Suppressor macrophage (primary cell): Measurements from ENCODE around the gene OR2S2.
"Not testable (repeated sequence)": the region's sequence is repeated elsewhere in the genome, so short reads cannot be mapped to it uniquely, and the experiment has no call there.

Experiments used
- DNase-seq, 4 experiments: peaks; one replicate each; pipeline ENCODE4 v3.0.0-alpha.2; 2020 to 2022

Gene OR2S2

DNA sequence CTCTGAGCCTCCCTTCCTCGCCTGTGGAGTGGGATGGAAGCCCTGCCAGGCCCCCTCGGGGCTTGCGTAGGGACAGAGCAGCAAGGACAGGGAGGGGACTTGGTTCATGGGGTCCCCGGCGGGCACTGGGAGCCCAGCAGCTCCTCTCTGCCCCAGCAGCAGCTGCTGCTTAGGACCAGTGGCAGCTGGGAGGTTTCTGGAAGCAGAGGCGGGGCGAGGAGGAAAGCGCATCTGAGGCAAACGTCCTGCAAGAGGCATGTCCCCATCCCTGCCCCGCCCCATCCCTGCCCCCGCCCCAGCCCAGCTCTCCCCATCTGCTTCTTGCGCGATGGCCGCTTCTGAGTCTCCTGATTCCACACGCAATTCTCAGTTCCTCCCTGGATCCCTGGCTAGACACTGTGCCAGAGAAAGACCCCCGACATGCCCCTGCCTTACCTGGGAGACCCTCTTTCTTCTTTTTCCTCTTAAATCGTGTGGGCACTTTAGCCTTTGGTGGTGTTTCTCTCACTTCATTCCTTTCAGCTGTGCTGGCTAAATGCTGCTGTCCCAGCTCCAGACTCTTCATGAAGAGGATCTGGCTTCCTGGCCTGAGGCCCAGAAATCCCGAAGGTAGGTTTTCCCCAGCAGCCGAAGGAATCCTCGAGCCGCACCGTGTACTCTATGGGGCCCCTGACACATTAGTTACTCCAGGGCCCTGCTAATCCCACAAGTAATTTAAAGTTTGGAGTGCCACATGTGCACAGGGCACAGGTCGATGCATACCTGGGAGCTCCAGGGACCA is 4.4 kb upstream of the OR2S2 start:
- no peak for DNase-seq

DNA sequence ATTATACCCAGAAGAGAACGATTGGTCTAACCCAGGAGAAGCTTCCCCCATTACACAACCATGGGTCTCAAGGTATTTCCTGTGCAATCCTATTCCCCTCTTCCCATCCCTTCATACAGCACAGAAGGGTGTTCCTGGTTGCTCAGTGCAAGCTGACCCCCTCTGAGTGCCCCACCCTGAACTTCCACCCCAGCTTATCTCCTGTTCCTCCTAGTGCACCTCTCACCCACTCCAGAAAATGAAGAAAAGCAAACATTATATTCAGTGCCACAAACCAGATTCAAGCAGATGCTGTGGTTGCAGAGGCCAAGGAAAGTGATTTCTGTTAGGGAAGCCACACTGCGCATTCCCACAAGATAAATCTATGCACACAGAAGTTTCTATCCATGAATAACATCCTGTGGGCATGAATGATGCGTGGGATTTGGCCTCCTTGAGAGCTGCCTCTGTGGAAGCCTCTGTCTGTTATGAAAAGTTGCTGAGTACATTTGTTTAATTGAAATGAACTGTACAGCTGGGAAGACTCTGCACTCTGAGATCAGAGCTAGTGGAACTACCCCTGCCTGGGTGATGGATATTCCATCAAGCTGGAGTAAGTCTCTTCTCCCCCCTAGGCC is 2.2 kb upstream of the OR2S2 start:
- DNase-seq: no peak

DNA sequence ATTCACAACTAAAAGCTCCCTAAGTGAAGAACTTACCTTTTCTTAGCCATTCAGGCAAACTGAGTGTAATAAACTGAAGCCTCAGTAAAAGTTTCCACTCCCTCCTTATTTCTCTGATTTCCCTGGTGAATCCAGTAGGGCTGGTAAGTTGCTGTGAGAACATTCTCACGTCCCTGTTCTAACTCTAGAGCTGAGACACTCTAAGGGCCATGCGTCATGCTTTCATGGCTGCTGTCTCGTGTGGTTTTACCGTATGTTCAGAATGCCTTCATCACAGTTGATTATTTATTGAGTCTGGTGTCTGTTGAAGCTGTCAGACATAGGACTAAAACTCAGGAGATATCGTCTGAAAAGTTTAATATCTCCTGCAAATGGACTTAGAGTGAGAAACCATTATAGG is 1.3 kb downstream of the OR2S2 start:
- no peak for DNase-seq

DNA sequence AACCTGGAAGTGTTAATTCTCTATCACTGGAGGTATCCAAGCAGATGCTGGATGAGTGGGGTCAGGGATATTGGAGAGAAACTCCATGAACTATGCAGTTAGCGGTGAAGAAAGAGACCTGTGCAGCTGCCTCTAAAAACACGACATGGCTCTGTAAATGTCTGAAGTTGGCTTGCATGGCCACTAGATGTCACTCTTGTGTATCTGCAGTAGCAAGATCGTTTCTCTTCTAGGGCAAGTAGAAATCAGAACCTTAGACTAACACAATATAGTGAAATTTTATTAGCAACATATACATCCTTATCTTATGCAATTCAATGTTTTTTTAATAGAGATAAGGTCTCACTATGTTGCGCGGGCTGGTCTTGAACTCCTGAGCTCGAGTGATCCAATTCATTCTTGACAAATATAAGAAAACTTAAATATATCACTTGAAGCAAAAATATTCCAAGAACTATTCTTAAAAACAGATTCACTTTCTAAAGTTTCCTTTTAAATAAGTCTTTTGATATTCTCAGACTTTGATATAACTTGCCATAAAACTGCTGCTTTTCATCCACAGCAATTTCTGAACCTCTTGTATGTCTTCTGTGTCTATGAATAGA is 2.9 kb downstream of the OR2S2 start:
- DNase-seq: peak; percentile 70 to 85 (median 74)

DNA sequence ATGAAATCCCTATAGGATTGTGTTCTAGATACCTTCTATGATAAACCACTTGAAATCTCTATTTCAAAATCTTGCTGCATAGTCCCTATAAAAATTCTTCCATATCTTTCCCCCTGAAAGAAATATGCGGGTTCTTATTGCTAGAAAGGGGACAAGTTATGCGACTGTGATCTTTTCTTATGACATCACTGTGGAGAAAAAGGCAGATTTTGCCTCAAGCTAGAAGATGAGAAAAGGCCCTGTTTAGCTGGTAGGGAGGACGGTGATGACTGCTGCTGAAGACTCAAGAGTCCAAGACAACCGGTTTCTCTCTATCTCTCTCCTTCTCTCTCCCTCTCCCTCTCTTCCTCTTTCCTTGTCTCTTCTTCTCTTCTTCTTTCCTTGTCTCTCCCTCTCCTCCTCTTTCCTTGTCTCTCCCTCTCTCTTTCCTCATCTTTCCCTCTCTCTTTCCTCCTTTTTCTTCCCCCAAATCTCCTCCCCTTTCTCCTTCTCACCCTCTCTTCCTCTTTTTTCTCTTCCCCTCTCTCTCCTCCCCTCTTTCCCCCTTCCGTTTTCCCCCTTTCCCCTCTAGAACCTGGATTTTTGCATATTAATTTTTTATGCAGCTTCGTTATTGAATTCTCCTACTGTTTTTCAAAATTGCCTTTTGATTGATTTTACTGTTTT is 5.3 kb downstream of the OR2S2 start:
- no peak for DNase-seq

DNA sequence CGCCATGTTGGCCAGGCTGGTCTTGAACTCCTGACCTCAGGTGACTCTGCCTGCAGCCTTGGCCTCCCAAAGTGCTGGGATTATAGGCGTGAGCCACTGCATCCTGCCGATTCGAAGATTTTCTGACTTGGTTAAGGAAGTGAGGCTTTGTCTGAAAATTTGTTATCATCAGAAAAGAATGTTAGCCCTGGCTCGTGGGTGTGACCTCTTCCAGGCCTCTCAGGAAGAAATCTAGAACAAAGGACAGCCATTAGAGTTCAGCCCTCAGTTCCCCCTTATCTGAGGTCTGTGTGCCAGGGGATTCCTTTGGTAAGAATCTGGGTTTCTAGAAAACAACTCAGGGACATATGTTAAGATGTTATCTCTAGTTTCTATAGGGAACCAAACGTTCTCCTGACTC is 6.2 kb downstream of the OR2S2 start:
- no peak for DNase-seq

DNA sequence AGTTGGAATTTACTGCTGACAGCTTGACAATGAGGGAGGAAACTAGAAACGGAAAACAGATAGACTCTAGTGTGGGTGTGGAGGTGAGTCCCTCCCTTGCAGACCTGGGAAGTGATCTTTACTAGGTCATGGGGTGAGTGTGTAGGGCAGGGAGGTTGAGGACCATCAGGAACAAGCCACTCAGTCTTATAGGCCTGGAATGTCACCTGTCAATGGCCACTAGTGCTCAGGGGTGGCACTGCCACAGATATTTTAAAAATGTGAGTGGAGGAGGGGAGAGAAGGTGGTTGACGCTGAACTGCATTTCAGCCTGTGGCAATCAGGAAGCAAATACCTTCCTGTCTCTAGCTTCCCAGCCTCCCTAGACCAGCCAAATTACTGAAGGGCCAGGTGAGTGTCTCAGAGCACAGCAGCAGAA is 9.0 kb downstream of the OR2S2 start:
- no peak for DNase-seq

DNA sequence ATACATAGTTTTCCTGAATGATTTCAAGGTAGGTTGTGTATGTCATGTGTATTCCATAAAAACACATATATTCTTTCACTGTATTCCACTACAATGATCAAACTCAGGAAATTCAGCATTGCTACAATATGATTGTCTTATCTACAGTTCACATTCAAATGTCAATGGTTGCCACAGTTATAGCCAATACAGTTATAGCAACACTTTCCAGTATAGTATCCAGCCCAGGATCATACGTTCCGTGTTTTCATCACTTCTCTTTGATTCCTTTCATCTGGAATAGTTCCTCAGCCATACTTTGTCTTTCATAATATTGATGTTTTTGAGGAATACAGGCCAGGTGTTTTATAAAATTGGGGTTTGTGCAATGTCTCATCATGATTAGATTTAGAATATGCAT is 9.5 kb downstream of the OR2S2 start:
- DNase-seq: no peak

DNA sequence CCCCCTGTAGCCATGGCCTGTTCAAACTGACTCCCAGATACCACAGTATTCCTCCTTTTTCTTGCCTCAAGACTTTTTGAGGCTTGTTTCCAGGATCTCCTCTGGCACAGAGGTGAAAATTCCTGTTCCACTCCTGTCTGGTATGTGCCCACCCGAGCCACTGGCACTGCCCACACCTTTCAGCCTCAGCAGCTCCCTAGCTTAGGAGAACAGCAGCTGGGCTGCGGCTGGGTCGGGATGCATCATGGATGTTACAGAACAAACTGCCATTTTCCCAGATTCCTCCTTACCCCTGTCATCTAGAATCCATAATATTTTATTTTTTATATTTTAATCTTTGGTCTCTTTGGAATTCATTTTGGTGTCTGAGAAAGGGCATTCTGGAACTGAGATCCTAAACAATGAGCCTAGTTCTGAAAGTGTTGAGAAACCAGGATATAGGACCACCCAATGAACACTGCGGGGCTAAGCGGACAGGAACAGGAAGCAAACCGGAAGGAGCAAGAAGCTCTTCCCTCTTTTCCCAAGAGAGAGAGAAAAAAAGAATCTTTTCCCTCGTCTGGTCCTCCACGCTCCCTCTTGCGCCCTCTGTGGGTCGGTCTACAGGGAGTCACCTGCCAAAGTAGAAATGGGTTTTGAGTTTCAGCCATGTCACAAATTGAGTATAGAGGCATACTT is 12.5 kb downstream of the OR2S2 start:
- DNase-seq: peak; percentile 69 to 86 (median 80)

DNA sequence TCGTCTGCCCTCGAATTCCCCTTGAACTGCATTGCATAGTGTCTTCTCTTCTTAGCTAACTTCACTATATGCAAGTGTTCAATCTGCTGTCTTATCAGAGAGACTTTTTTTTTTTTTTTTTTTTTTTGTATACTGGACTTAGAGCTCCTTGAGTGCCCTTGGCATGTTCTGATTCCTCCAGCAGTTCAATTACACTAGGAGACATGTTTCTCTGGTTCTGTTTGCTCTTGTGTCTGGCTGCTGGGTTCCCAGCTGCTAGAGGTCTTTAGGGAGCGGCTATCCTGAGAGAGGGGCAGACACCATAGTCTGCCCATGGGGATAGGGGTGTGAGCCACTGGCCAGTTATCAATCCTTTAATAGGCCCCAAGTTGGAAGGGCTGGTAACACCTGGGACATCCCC is 13.1 kb downstream of the OR2S2 start:
- no peak for DNase-seq

DNA sequence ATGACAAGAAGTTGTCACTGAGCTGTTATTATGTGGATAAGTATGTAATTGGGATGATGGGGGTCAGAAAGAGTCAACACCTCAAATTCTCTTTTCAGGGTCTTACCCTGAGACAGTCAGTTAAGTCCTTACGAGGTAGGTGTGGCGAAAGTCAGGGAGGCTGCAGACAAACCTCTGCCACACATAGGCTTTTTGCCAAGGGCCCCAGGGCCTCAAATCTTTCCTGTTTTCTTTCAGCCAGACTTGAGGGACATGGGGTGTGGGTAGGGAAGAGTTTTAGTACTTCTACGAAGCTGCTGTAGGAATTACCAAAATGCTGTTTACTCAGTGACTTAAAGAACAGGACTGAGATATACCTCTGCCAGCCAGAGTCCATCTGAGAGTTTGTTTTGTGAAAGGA is 13.8 kb downstream of the OR2S2 start:
- no peak for DNase-seq

DNA sequence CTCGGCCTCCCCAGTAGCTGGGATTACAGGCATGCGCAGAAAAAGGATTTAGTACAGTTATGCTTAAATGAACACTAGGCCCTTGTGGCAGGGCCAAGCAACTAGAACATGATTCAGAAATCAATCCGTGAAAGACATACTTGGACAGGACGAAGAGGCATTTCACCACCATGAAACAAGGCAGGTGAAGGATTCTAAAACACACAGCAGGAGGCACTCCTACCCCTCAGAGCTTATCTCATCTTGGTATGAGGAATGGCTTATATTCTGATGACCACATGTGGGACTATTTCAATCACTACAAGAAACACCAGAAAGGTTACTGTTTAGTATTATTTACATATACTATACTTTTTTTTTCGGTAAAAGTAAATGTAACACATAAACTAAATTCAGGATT is 15.7 kb downstream of the OR2S2 start:
- no peak for DNase-seq

DNA sequence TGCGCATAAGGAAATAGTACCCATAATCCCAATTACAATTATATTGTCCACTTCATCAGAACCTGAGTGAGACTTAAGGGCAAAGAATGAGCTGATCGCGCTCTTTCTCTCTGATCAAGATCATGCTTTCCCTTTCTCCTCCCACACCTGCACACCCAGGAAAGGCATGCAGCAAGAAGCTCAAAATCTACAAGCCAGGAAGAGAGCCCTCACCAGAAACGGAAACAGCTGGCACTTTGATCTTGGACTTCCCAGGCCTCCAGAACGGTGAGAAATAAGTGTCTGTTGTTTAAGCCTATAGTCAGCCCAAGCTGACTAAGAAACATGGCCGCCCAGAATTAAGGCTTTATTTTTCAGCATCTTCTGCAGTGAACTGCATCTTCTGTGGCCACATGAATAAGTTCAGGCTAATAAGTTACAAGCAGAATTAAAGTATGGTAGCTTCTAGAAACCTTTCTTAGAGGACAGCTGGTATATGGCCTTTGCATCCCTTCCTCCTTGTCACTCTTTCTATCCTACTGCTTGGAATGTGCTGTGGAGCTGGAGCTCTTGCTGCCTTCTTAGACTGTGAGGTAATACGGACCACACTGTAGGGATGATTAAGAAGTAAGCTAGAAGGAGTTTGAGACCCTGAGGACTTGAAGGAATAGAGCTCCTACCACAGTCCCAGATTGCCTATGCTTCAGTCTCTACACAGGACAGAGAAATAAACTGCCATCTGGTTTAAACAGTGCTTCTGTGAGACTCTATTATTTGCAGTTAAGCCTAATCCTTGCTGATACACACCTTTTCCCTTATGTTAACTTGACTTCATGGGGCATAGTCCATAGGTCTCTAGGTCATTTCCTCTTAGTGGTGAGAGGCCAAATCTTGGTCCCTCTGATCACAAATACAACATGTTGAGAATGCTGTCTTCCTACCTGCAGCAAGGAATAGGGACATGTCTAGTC is 17.2 kb downstream of the OR2S2 start:
- DNase-seq: no peak

DNA sequence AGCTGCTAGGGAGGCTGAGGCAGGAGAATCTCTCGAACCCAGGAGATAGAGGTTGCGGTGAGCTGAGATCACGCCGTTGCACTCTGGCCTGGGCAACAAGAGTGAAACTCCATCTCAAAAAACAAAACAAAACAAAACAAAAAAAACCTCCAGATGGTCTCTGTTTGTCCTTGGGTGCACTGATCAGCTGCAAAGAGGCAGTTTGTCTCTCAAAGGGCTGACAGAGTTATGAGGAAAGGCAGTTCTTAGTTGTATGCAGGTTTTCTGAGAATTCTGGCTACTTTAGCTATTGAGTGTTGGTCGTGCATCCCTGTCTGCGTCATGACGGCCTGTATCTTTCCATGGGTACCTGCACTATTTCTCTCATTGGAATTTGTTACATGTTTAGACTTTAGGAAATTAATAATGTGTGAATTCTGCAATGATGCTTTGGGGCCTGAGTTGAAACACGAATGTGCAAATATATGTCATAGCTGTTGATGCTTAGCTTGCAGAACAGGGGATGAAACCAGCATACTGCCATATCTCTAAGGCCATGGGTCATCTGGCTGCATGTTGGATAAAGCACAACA is 18.2 kb downstream of the OR2S2 start:
- DNase-seq: no peak

DNA sequence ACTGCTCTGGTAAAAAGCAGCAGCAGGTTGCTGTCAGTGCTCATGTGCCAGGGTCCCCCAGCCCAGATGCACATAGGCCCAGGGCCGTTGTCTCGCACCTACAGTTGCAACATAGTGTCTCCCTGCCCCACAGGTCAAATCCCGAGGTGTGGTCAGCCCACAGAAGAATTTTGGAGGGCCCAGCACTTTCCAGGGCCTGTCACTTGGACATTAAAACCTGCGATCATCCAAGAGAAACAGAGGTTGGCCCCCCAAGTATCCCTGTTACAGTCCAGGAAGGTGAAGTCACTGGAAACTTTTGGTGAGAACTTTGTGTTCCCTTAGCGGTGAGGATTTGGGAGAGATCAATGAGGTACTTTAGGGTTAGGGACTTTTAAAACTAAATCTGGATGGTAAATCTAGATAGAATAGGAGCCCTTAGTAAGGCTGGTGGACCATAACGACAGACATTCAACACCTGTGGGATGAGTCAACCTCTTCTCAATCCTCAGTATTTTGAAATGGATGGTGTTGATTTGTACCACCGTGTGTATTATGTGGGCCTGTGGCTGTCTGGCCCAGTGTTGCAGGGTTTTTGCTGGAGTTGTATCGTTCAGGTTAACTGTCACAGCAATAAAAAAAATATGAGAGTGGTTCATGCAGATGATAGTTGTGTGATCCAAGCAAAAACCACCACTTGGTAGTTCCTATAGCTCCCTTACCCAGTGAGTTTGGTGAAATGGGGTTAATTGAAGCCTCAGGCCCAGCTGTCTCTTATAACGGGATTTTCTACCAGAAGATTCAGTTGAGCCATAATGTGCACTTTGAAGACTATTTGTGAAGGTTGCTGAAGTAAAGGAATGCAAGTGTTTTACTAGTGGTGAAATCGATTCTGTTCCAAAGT is 19.2 kb downstream of the OR2S2 start:
- DNase-seq: no peak

DNA sequence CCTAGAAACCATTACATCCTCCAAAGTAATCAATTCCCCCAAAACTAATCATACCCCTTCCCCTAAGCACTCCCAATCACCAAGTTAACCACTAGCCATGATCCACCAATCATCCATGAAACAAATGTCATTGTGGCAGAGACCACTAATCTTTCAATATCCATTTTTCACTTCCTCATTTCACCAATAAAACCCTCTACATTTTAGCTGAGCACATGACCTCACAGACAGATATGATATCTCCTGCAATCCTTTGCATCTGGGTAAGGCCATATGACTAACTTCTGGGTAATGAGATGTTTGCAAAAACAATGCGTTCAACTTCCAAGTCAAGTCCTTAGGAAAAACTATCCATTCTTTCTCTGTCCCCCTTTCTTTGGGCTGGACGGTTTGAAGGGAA is 20.7 kb downstream of the OR2S2 start:
- peak in 1 of 4 experiments; percentile 13 for DNase-seq

DNA sequence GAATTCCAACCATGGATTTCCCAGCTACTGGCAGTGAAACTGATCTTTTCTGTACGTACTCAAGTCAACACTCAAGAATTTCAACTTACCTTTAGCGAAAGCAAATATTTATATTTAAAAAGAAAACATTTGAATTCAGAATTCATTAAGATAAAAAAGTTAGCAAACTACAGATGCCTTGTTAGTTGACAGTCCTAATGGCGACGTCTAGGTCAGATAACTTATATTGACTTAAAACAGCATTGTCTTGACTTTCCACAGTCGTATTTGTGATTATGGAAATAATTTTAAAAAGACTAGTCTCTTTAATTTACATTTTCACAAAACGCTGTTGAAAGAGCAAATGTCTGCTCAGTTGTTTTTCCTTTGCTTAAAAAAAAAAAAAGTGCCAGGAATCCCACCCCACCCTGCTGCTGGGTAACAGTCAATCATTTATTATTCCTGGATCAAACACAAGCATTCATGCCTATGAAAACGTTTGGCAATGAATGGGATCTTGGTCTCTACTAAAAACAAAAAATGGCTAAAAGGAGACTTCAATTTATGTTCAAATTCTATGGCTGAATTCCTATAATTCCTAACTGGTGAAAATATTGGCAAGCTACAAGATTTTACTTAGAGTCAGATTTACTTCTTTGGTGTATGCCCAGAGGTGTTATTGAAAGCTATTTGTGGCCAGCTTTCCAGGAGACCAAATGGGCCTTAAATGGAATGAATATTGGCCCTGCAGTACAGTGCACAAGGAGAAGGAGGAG is 22.0 kb downstream of the OR2S2 start:
- no peak for DNase-seq

DNA sequence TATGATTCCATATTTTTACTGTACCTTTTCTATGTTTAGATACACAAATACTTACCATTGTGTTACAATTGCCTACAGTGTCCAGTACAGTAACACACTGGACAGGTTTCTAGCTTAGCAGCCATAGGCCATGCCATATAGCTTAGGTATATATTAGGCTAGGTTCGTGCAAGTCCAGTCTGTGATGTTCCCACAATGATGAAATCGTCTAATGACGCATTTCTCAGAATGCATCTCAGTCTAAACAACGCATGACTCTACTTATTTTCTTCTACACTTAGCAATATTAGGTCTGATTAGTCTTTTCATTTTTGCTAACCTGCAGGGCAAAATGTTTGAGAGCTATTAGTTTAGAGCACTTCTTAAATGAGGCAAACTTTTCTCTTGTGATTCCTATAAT is 22.7 kb downstream of the OR2S2 start:
- no peak for DNase-seq

DNA sequence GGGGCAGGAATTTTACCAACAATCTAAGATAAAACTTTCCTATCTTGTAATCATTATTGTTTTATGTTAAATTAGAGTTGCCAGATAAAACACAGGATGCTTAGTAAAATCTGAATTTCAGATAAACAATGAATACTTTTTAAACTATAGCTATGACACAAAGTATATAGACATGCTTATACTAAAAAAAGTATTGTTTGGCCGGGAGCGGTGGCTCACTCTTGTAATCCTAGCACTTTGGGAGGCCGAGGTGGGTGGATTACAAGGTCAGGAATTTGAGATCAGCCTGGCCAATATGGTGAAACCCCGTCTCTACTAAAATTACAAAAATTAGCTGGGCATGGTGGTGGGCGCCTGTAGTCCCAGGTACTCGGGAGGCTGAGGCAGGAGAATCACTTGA is 23.9 kb downstream of the OR2S2 start:
- DNase-seq: not testable (repeated sequence)
